GM21737 (cell line): ENCODE results near the gene PTGDR.

Experiments used
- ATAC-seq: cut with Tn5 transposase; IDR thresholded peaks from one replicate; pipeline ENCODE4 v1.9.1; 2021; ENCODE audit warnings: mild to moderate bottlenecking, moderate library complexity; ENCODE audit not compliant: unreplicated experiment

PTGDR gene, protein sequence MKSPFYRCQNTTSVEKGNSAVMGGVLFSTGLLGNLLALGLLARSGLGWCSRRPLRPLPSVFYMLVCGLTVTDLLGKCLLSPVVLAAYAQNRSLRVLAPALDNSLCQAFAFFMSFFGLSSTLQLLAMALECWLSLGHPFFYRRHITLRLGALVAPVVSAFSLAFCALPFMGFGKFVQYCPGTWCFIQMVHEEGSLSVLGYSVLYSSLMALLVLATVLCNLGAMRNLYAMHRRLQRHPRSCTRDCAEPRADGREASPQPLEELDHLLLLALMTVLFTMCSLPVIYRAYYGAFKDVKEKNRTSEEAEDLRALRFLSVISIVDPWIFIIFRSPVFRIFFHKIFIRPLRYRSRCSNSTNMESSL

DNA sequence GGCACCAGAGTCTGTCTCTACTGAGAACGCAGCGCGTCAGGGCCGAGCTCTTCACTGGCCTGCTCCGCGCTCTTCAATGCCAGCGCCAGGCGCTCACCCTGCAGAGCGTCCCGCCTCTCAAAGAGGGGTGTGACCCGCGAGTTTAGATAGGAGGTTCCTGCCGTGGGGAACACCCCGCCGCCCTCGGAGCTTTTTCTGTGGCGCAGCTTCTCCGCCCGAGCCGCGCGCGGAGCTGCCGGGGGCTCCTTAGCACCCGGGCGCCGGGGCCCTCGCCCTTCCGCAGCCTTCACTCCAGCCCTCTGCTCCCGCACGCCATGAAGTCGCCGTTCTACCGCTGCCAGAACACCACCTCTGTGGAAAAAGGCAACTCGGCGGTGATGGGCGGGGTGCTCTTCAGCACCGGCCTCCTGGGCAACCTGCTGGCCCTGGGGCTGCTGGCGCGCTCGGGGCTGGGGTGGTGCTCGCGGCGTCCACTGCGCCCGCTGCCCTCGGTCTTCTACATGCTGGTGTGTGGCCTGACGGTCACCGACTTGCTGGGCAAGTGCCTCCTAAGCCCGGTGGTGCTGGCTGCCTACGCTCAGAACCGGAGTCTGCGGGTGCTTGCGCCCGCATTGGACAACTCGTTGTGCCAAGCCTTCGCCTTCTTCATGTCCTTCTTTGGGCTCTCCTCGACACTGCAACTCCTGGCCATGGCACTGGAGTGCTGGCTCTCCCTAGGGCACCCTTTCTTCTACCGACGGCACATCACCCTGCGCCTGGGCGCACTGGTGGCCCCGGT is at the start of gene PTGDR:
Gene PTGDR (plus strand): TSS at position 198 of the 778 bp plus-strand sequence. CDS start 117 bp downstream, at position 315.
- no peak for ATAC-seq

- ATAC-seq, result no peak
Measured at GRCh38 chr14:52219488-52220084, 47.9 kb upstream of the PTGDR start.

DNA sequence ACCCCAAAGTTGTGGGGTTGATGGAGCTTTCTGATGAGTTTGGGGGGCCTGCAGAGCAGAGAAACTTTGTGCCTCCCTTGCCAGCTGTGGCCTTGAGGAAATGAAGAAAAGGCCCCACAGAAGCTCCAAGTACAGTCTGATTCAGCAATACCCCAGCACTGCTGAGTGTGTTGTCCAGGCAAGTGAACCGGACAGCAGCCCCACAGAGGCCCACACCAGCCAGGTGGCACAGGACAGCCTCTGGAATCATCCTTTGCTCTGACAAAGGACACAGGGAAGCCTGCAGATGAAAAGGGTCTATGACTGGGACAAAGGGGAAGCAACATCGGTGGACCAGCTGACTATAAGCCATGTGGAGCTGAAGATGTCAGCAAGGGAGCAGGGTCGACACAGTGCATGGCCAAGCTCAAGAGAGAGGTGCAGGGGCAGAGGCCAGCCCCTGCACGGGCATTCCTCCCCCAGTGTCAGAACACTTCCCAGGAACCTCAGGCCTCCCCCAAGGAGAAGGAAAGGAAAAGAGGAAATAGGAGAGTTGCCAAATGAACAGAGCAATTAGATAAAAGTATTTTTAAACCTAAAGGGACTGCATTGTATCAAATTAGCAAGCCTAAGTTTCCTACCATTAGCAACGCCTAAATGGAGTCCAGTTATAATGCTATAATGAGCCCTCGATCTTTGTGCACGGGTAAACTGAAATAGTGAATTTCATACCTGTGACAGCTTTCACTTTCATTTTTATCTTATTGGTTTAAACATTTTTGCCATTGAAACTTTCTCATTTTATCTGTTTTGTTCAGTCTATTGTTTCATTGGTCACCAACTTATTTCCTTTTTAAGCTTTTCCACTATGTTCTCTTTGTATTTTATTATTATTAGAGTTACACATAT is 46.3 kb upstream of the PTGDR start:
- ATAC-seq, result no peak

DNA sequence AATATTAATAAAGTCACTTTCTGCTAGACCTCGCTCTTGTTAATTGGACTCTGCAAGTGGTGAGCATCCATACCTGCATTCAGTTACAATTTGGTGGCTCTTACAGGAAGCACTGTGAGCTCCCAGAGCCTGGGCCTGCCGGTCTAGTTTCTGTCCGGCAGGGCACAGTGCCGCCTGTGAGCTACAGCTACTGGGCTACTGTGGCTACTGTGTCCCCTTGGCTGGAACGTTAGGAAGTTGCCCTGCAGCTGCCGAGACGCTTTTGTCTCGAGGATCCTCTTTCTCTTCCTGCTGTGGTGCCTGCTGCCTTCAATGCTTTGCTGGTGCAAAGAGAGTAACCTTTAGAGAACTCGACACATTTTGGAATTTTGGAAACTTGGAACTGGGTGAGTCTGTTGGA is 44.6 kb upstream of the PTGDR start:
- ATAC-seq, result no peak

- ATAC-seq, result no peak
Measured at GRCh38 chr14:52227619-52228222, 39.8 kb upstream of the PTGDR start.

DNA sequence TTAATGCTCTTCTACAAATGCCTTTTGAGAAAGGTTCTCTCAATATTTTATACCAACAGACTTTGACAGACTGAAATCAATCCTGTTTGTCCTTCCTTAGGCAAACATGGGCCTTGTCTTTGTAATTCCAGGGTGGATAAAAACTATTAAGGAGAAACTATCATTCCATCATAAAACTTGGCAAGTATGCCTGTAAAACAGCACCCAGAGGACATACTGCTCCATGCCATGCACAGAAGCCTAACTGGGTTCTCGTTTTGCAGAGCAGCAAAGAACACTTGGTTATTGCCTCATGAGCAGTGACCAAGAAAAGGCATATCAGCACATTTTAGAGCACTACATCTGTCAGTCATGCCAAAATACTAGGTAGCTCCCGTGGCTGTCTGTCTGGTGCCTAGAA is 33.8 kb upstream of the PTGDR start:
- ATAC-seq, result no peak

DNA sequence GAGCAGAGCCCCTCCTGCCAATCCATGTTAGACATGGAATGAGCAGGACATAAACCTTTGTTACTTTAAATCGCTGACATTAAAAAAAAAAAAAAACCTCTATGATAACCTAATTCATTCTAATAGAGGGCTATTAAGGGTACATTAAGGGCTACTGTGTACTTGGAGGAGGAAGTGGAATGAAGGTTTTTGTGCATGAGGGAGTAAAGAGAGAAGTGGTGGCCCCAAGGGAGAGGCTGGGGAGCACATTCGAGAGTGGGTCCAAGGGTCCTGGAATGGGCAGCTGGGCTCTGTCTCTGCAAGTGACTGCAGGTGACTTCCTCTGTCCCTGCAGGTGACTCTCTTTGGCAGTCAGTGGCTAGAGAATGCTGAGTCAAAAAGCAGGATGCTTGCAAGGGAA is 32.1 kb upstream of the PTGDR start:
- no peak for ATAC-seq

DNA sequence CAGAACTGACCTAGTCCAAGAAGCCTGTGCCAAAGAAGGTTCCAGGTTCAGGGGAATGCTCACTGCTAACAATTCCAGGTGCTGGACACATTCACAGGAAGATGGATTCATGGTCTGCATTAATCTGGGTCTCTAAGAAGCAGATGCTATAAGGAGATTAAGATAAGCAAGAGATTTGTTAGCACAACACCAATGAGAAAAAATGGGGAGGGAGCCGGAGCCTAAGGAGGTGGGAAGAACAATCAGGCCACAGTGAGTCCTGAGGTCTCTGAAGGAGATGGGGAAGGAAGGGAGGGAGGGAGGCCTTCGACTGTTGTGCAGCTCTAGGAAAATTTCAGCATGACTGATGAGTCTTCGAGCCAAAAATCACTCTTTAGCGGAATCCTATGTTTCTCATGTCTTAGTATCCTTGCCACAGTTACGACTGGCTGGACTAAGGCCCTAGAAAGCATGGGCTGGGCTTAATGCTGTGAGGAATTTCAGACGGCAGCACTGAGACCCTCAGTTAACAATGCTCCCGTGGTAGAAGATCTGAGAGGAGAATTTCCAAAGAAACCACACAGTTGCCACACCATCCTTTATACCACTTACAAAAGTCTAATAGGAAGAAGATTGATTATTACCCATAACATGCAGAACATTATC is 31.5 kb upstream of the PTGDR start:
- no peak for ATAC-seq

DNA sequence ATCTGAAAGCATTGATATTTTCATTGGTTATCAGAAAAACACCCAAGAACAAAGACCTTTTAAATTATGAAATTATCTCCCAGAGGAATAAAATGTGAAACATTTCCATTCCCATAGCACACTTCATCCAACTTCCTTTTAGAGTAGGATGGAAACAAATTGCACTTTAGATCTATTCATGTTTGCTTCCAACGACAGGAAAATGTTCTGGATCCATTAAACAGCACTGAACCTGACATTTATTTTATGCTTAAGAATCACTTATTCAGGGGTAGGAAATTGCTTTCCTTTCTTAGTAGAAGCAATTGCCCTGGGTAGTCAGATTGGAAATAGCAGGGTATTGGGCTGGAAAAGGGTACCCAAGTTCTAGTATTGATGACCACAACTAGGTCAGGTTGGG is 28.8 kb upstream of the PTGDR start:
- no peak for ATAC-seq

GRCh38 chr14:52240623-52241022 is 26.9 kb upstream of the PTGDR start:
- ATAC-seq, result no peak

GRCh38 chr14:52241087-52241793 is 26.3 kb upstream of the PTGDR start:
- ATAC-seq, result no peak

DNA sequence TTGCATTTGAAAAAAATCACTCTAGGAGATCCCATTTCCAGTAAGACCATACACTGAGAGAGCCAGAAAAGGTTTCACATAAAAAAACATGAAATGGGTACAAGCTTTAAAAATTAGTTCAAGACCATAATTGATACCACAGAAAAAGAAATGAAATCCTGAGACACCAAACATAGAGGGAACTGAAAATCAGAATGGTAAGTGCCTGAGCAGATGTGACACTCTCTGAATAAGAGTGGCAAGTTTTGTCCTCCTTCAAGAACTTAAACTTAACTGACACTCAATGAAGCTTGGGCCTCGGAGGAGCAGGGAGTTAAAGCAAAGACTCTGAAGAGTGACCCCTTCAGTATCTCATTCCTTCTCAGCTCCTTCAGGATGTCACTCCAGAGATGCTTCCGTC is 23.2 kb upstream of the PTGDR start:
- ATAC-seq, result peak; percentile 62

DNA sequence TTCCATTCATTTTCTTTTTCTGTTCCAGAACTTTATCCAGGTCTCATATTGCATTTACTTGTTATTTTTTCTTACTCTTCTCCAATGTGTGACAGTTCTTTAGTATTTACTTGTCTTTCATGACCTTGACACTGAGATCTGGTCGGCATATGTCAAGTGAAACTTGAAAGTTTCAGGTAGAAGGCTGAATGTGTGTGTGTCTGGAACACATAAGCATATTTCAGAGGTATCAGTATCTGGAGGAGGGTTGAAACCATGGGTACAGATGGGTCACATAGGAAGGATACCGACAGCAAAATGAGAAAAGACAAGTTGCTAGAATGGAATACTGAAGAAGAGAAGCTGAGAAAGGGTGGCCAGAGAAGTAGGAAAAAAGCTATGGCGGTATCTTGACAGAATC is 22.5 kb upstream of the PTGDR start:
- no peak for ATAC-seq

DNA sequence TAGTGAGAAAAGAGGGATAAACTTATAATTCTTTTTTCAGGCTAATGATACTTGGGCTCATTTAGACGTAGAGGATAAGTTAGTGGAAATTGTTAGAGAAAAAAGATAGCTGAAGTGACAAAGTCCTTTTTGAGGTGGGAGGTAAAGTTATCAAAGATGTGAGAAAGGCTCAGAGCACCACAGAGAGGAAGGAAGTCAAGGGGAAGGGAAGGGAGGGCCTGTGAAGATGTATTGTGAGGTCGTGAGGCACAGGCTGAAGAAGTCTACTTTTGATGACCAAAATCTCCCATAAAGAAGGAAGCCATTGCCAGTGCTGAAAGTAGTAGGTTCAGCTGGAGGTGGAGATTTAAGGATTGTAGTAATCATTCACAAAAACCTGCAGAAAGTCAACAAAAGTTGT is 19.4 kb upstream of the PTGDR start:
- ATAC-seq, result no peak

DNA sequence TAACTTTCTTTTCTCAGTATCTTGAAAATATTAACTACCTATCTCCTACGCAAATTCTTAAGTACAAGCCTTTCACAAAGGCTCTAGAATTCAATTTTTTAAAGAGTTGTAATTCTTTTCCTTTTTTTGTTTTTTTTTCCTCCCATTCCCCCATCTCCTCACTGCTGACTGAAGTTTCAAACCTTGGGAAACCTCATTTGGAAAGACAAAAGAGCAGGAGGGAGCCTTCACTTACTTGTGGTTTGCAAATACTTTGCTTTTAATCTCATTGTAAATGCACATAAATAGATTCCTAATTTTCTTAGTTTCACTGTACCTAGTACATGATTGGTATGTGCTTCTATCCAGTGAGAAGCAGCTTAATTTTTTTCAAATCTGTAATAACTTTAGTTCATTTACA is 15.8 kb upstream of the PTGDR start:
- no peak for ATAC-seq

GRCh38 chr14:52253503-52253902 is 14.0 kb upstream of the PTGDR start:
- no peak for ATAC-seq

- ATAC-seq, result no peak
Measured at GRCh38 chr14:52254086-52254485, 13.4 kb upstream of the PTGDR start.

- no peak for ATAC-seq
Measured at GRCh38 chr14:52258783-52259182, 8.7 kb upstream of the PTGDR start.

- no peak for ATAC-seq
Measured at GRCh38 chr14:52259434-52259833, 8.1 kb upstream of the PTGDR start.
